Testis (tissue), 3 donors: ENCODE measurements around the gene RSPO3. TPM values are rescaled to one million over a fixed set of nuclear protein-coding genes. Genes with fewer than 3 reads are reported as not detected.
"Not testable (repeated sequence)": the region's sequence is repeated elsewhere in the genome, so short reads cannot be mapped to it uniquely, and the experiment has no call there.

Source experiments
- DNase-seq: peaks from one replicate; pipeline ENCODE4 v3.0.0-alpha.2; 2019
- H3K27ac ChIP-seq, 2 donors: fragments of 200-600 bp; sonication (generic); one replicate each; pipeline ENCODE4 v1.5.1; 2019
- H3K27me3 ChIP-seq: fragments of 200-600 bp; sonication (generic); one replicate; pipeline ENCODE4 v1.5.1; 2019
- H3K36me3 ChIP-seq: fragments of 200-600 bp; sonication (generic); one replicate; pipeline ENCODE4 v1.5.1; 2017; ENCODE audit warnings: low read depth; ENCODE audit errors: missing control alignments
- H3K4me1 ChIP-seq: fragments of 200-600 bp; sonication (generic); one replicate; pipeline ENCODE4 v1.5.1; 2019
- H3K4me3 ChIP-seq, 2 donors: fragments of 200-600 bp; sonication (generic); one replicate each; pipeline ENCODE4 v1.5.1; 2017 to 2019
- H3K9me3 ChIP-seq: fragments of 200-600 bp; sonication (generic); one replicate; pipeline ENCODE4 v1.5.1; 2017
- CTCF ChIP-seq, 3 experiments: fragments of 450-650 bp in 2 of 3; fragments of 200-600 bp in 1 of 3; sonication (generic) in 1 of 3; IDR thresholded peaks; one replicate each; pipeline ENCODE4 v1.5.1; 2016 to 2019; ENCODE audit warnings: antibody characterized with exemption in 3 of 3, mild to moderate bottlenecking in 2 of 3, moderate library complexity in 1 of 3
- POLR2A ChIP-seq: fragments of 450-650 bp; IDR thresholded peaks from one replicate; pipeline ENCODE4 v1.6.1; 2017; ENCODE audit warnings: antibody characterized with exemption, mild to moderate bottlenecking, moderate library complexity
- WGBS, 2 donors: methylation state at CpG; one replicate each; pipeline ENCODE4 v1.1.5; 2018; 5-methylcytosine and 5-hydroxymethylcytosine counted together
- intact Hi-C: fragments of 100-400 bp; cut with DNase I; formaldehyde crosslinking; loops from one replicate; pipeline ENCODE4 v1.15.1; 2023; ENCODE audit warnings: low total_unique reads
- polyA plus RNA-seq: library from polyadenylated mRNA; stranded (reverse); fragments of 350-450 nt; fragmentation: Illumina TruSeq; extraction: RNeasy Lipid Tissue Mini Kit (QIAGEN cat#74804); gene quantifications from one replicate; pipeline ENCODE4 v1.2.3, GENCODE V29; 2014; ENCODE audit warnings: low read depth, low replicate concordance; ENCODE audit not compliant: insufficient read depth
- total RNA-seq, 2 donors: library from RNA; depleted of rRNA; stranded (reverse); fragments of >200 nt; gene quantifications; one replicate each; pipeline ENCODE4 v1.2.3, GENCODE V29; 2016

The RSPO3 gene
- total and polyA plus RNA-seq, 3 donors from 2014 or later, result 0.06 to 6.6 (median 1.5) TPM

- no peaks in the 10 kb centered on the region for H3K27me3 ChIP-seq
- no peaks in the 10 kb centered on the region for H3K9me3 ChIP-seq
- H3K4me3 ChIP-seq, result no peak overlapping the region
- no peak for DNase-seq
- no peaks in the 10 kb centered on the region for H3K36me3 ChIP-seq
- no peak for TF ChIP-seq CTCF (IDR thresholded peaks at IDR 0.05)
- no peak for TF ChIP-seq POLR2A
- no peak overlapping the region for H3K27ac ChIP-seq
- no peaks in the 10 kb centered on the region for H3K4me1 ChIP-seq
- WGBS, 2 donors, result 58 to 68% methylated on average over 6 of the region's 6 CpGs
- intact Hi-C loops, result no loop called here
Observed at GRCh38 chr6:127210725-127211124, 92.3 kb downstream of the RSPO3 start.

- Histone ChIP-seq H3K4me1 (no peaks in the 10 kb centered on the region), H3K4me3 (no peak overlapping the region), H3K27me3 (no peaks in the 10 kb centered on the region), H3K27ac (no peak overlapping the region), H3K9me3 (no peaks in the 10 kb centered on the region), H3K36me3 (no peaks in the 10 kb centered on the region)
- no peak for DNase-seq
- TF ChIP-seq CTCF (IDR thresholded peaks at IDR 0.05) (no peak), POLR2A (no peak)
- intact Hi-C loops, result no loop called here
Observed at GRCh38 chr6:127212376-127212775, 93.9 kb downstream of the RSPO3 start.

GRCh38 chr6:127214032-127214431 is 95.6 kb downstream of the RSPO3 start:
- peak overlapping the region; percentile 36 to 40 for H3K4me3 ChIP-seq
- intact Hi-C loops, H3K27me3 ChIP-seq, H3K36me3 ChIP-seq, H3K9me3 ChIP-seq, H3K4me1 ChIP-seq, H3K27ac ChIP-seq: not testable (repeated sequence)
- peak; percentile 66 for DNase-seq
- WGBS, 2 donors, result 42 to 76% methylated on average over 13 of the region's 13 CpGs

- H3K27me3 ChIP-seq, H3K36me3 ChIP-seq, H3K4me1 ChIP-seq, DNase-seq, H3K9me3 ChIP-seq, H3K27ac ChIP-seq, intact Hi-C loops: not testable (repeated sequence)
- 69 to 77% methylated on average over 17 to 20 of the region's 31 CpGs for WGBS, 2 donors
- H3K4me3 ChIP-seq, result peak overlapping the region; percentile 40 to 43
Observed at GRCh38 chr6:127214531-127214930, 96.1 kb downstream of the RSPO3 start.

GRCh38 chr6:127215931-127216330 is 97.5 kb downstream of the RSPO3 start:
- intact Hi-C loops, result no loop called here
- WGBS, 2 donors, result 77 to 96% methylated on average over 1 of the region's 1 CpG
- no peak for TF ChIP-seq CTCF (IDR thresholded peaks at IDR 0.05)
- no peak for TF ChIP-seq POLR2A

GRCh38 chr6:127216810-127217789 is 98.6 kb downstream of the RSPO3 start:
- Histone ChIP-seq H3K27ac (no peak overlapping the region), H3K9me3 (no peaks in the 10 kb centered on the region), H3K4me3 (no peak overlapping the region), H3K27me3 (no peaks in the 10 kb centered on the region), H3K36me3 (no peaks in the 10 kb centered on the region), H3K4me1 (no peaks in the 10 kb centered on the region)
- TF ChIP-seq CTCF (IDR thresholded peaks at IDR 0.05), result no peak
- TF ChIP-seq POLR2A, result no peak
- no peak for DNase-seq
- intact Hi-C loops, result no loop called here
- WGBS, 2 donors, result 69 to 79% methylated on average over 2 of the region's 2 CpGs

More at GRCh38 chr6:127215931-127216330, 97.5 kb downstream of the RSPO3 start:
- H3K4me3 ChIP-seq, result no peak overlapping the region
- H3K36me3 ChIP-seq, result no peaks in the 10 kb centered on the region
- no peaks in the 10 kb centered on the region for H3K27me3 ChIP-seq
- no peaks in the 10 kb centered on the region for H3K9me3 ChIP-seq
- no peaks in the 10 kb centered on the region for H3K4me1 ChIP-seq
- no peak overlapping the region for H3K27ac ChIP-seq
- DNase-seq, result no peak
